Measurements from ENCODE around the gene OR2M7. TPM values are rescaled to one million over a fixed set of nuclear protein-coding genes. Genes with fewer than 3 reads are reported as not detected.

Gene OR2M7
- total RNA-seq, 1 donor from 2014 or later: not detected

- no peaks in the 10 kb centered on the region for H3K36me3 ChIP-seq (ENCODE audit: control insufficient read depth, insufficient read depth, low read length)
- H3K27me3 ChIP-seq (ENCODE audit: control insufficient read depth, insufficient read depth, low read length): no peaks in the 10 kb centered on the region
- H3K4me3 ChIP-seq (ENCODE audit: low read depth, low read length): no peak overlapping the region
- DNase-seq (ENCODE audit: low read depth): no peak
- TF ChIP-seq CTCF (IDR thresholded peaks at IDR 0.05; ENCODE audit: insufficient read depth, low read length, poor library complexity, severe bottlenecking): no peak
Measured at GRCh38 chr1:248288391-248288790, 36.0 kb downstream of the OR2M7 start.

- Histone ChIP-seq H3K27me3 (ENCODE audit: control insufficient read depth, insufficient read depth, low read length) (no peaks in the 10 kb centered on the region), H3K36me3 (ENCODE audit: control insufficient read depth, insufficient read depth, low read length) (no peaks in the 10 kb centered on the region), H3K4me3 (ENCODE audit: low read depth, low read length) (no peak within 1 kb of the TSS)
- no peak for TF ChIP-seq CTCF (IDR thresholded peaks at IDR 0.05; ENCODE audit: insufficient read depth, low read length, poor library complexity, severe bottlenecking)
- no peak for DNase-seq (ENCODE audit: low read depth)
Measured at GRCh38 chr1:248277876-248278275, 46.5 kb downstream of the OR2M7 start, which contains the start of gene OR2T33. TSS of gene OR2T33 (minus strand) at chr1:248277976. CDS start at chr1:248273814, 4,162 bp downstream.

Other genes starting within 250 kb of the OR2M7 start
- not detected in 2 replicates for gene OR2L13, start 229.4 kb downstream of the OR2M7 start, total RNA-seq
- gene OR2M5, start 179.4 kb downstream of the OR2M7 start, total RNA-seq: not detected in 2 replicates
- not detected in 2 replicates for gene OR2M2, start 149.7 kb downstream of the OR2M7 start, total RNA-seq
- gene OR2M3, start 127.3 kb downstream of the OR2M7 start, total RNA-seq: not detected in 2 replicates
- gene OR2M4, start 93.2 kb downstream of the OR2M7 start, total RNA-seq: not detected in 2 replicates
- not detected in 2 replicates for gene OR2T33, start 46.6 kb downstream of the OR2M7 start, total RNA-seq
- gene OR2T12, start 21.1 kb downstream of the OR2M7 start, total RNA-seq: not detected in 2 replicates
- gene OR14C36, start 24.2 kb upstream of the OR2M7 start, total RNA-seq: not detected in 2 replicates
- not detected in 2 replicates for gene OR2T4, start 37.1 kb upstream of the OR2M7 start, total RNA-seq
- gene OR2T6, start 51.2 kb upstream of the OR2M7 start, total RNA-seq: not detected in 2 replicates
- not detected in 2 replicates for gene OR2T1, start 78.5 kb upstream of the OR2M7 start, total RNA-seq
- not detected in 2 replicates for gene OR2T2, start 121.1 kb upstream of the OR2M7 start, total RNA-seq
- not detected in 2 replicates for gene OR2T3, start 148.8 kb upstream of the OR2M7 start, total RNA-seq
- gene OR2T5, start 164.0 kb upstream of the OR2M7 start, total RNA-seq: not detected in 2 replicates
- not detected in 2 replicates for gene OR2G6, start 183.5 kb upstream of the OR2M7 start, total RNA-seq
- gene OR2T29, start 238.2 kb upstream of the OR2M7 start, total RNA-seq: not detected in 2 replicates